ENCODE results near the gene ARHGEF6. TPM values are rescaled to one million over a fixed set of nuclear protein-coding genes. Genes with fewer than 3 reads are reported as not detected.

ARHGEF6 gene
- total RNA-seq, 1 donor from 2014 or later, result 40.2 TPM

- DNase-seq (ENCODE audit: missing footprints) (no peak), ATAC-seq (no peak)
- intact Hi-C loops (cut with DNase I), result no loop called here
Observed at GRCh38 chrX:136627409-136627808, 153.3 kb downstream of the ARHGEF6 start.

GRCh38 chrX:136626891-136627290 is 153.8 kb downstream of the ARHGEF6 start:
- ATAC-seq (no peak), DNase-seq (ENCODE audit: missing footprints) (no peak)
- intact Hi-C loops (cut with DNase I), result no loop called here

GRCh38 chrX:136626237-136626636 is 154.5 kb downstream of the ARHGEF6 start:
- intact Hi-C loops (cut with DNase I), result no loop called here
- no peak for DNase-seq (ENCODE audit: missing footprints)
- no peak for ATAC-seq

- no peak for DNase-seq (ENCODE audit: missing footprints)
- intact Hi-C loops (cut with DNase I), result no loop called here
- no peak for ATAC-seq
Observed at GRCh38 chrX:136625246-136625645, 155.5 kb downstream of the ARHGEF6 start.

GRCh38 chrX:136623396-136623795 is 157.3 kb downstream of the ARHGEF6 start:
- intact Hi-C loops (cut with DNase I), result no loop called here
- no peak for ATAC-seq
- no peak for DNase-seq (ENCODE audit: missing footprints)

GRCh38 chrX:136622568-136622967 is 158.2 kb downstream of the ARHGEF6 start:
- no peak for DNase-seq (ENCODE audit: missing footprints)
- ATAC-seq, result no peak
- intact Hi-C loops (cut with DNase I), result no loop called here

GRCh38 chrX:136620780-136621179 is 160.0 kb downstream of the ARHGEF6 start:
- no peak for DNase-seq (ENCODE audit: missing footprints)
- no peak for ATAC-seq
- intact Hi-C loops (cut with DNase I), result no loop called here

- no peak for ATAC-seq
- no peak for DNase-seq (ENCODE audit: missing footprints)
- intact Hi-C loops (cut with DNase I), result no loop called here
Observed at GRCh38 chrX:136619899-136620505, 160.7 kb downstream of the ARHGEF6 start.

GRCh38 chrX:136616987-136617685 is 163.6 kb downstream of the ARHGEF6 start:
- intact Hi-C loops (cut with DNase I), result no loop called here
- no peak for ATAC-seq
- DNase-seq (ENCODE audit: missing footprints), result no peak

Other genes starting within 250 kb of the ARHGEF6 start
- not detected for gene VGLL1, start 248.7 kb downstream of the ARHGEF6 start, total RNA-seq
- not detected for gene CD40LG, start 132.8 kb downstream of the ARHGEF6 start, total RNA-seq
- 73.5 TPM for gene RBMX, start 99.8 kb upstream of the ARHGEF6 start, total RNA-seq